ENCODE data around the gene TSKU.
"Not testable (repeated sequence)": the region's sequence is repeated elsewhere in the genome, so short reads cannot be mapped to it uniquely, and the experiment has no call there.

The TSKU gene

DNA sequence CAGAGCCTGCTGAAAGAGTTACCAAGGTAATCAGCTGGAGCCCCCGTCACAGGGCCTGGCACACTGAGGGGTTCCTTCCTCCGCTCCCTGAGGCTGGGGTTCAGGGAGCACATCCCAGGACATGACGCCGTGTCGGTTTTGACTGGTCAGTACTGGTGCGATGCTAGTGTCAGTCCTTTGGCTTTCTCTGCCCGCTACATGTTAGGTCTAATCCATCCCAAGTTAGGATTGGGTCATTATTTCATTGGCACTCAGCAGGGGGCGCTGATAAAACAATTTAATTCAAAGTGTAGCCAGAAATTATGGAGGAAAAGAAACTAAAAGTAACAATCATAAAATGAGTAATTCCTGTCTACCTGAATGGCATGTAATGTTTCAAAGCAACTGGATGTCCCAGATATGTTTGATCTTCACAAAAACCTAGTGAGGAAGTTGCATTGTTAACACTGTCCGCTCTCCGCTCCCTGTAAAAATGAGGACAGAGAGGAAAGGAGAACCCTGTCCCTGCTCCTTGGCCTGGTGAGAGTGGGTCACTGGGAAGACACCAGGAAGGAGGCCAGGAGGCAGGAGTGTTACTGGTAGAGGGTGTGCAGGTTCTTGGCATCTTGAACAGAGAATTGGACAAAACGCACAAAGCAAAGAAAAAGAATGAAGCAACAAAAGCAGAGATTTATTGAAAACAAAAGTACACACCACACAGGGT is 27.1 kb downstream of the TSKU start:
- DNase-seq (ENCODE audit: low read depth), result no peak
- TF ChIP-seq CTCF (IDR thresholded peaks at IDR 0.05; ENCODE audit: control insufficient read depth, insufficient read depth, low read depth, low read length, missing control alignments), result peak; percentile 61
- no peak overlapping the region for H3K4me3 ChIP-seq (ENCODE audit: control insufficient read depth, low read depth, low read length)

DNA sequence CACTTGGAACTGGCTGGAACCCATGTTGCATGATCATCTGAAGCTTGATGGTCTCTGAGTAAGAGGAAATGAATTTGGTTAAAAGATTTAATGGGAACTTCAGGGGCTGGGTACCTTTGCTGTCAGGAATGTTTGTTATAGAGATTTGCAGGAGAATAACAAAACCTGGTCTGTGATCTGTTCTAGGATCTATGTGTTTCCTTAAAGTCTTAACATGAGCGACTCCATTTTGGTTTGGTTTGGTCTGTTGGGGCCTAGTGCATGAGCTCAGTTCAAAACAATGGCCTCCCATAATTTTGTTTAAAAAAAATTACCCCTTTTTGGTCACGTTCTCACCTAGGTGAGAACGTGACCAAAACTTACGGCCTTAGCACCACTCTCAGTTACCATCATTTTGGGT is 28.1 kb downstream of the TSKU start:
- DNase-seq (ENCODE audit: low read depth), result no peak
- TF ChIP-seq CTCF (IDR thresholded peaks at IDR 0.05; ENCODE audit: control insufficient read depth, insufficient read depth, low read depth, low read length, missing control alignments), result no peak
- H3K4me3 ChIP-seq (ENCODE audit: control insufficient read depth, low read depth, low read length), result no peak overlapping the region

GRCh38 chr11:76814414-76814813 is 31.3 kb downstream of the TSKU start:
- DNase-seq (ENCODE audit: low read depth), result no peak
- TF ChIP-seq CTCF (IDR thresholded peaks at IDR 0.05; ENCODE audit: control insufficient read depth, insufficient read depth, low read depth, low read length, missing control alignments), result no peak
- no peak overlapping the region for H3K4me3 ChIP-seq (ENCODE audit: control insufficient read depth, low read depth, low read length)

GRCh38 chr11:76815678-76816077 is 32.5 kb downstream of the TSKU start:
- not testable (repeated sequence) for H3K4me3 ChIP-seq (ENCODE audit: control insufficient read depth, low read depth, low read length); DNase-seq (ENCODE audit: low read depth)

GRCh38 chr11:76820184-76820566 is 37.0 kb downstream of the TSKU start:
- DNase-seq (ENCODE audit: low read depth), result no peak
- no peak overlapping the region for H3K4me3 ChIP-seq (ENCODE audit: control insufficient read depth, low read depth, low read length)
- TF ChIP-seq CTCF (IDR thresholded peaks at IDR 0.05; ENCODE audit: control insufficient read depth, insufficient read depth, low read depth, low read length, missing control alignments), result no peak

DNA sequence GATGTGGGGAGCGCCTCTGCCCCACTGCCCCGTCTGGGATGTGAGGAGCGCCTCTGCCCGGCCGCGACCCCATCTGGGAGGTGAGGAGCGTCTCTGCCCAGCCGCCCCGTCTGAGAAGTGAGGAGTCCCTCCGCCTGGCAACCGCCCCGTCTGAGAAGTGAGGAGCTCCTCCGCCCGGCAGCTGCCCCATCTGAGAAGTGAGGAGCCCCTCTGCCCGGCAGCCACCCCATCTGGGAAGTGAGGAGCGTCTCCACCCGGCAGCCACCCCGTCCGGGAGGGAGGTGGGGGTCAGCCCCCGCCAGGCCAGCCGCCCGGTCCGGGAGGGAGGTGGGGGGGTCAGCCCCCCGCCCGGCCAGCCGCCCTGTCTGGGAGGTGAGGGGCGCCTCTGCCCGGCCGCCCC is 38.2 kb downstream of the TSKU start:
- DNase-seq (ENCODE audit: low read depth); H3K4me3 ChIP-seq (ENCODE audit: control insufficient read depth, low read depth, low read length): not testable (repeated sequence)

GRCh38 chr11:76822406-76822805 is 39.2 kb downstream of the TSKU start:
- TF ChIP-seq CTCF (IDR thresholded peaks at IDR 0.05; ENCODE audit: control insufficient read depth, insufficient read depth, low read depth, low read length, missing control alignments), result no peak
- no peak for DNase-seq (ENCODE audit: low read depth)

GRCh38 chr11:76823481-76824028 is 40.4 kb downstream of the TSKU start:
- no peak overlapping the region for H3K4me3 ChIP-seq (ENCODE audit: control insufficient read depth, low read depth, low read length)
- TF ChIP-seq CTCF (IDR thresholded peaks at IDR 0.05; ENCODE audit: control insufficient read depth, insufficient read depth, low read depth, low read length, missing control alignments), result no peak
- DNase-seq (ENCODE audit: low read depth), result no peak

More at GRCh38 chr11:76822406-76822805, 39.2 kb downstream of the TSKU start:
- H3K4me3 ChIP-seq (ENCODE audit: control insufficient read depth, low read depth, low read length), result no peak overlapping the region
